Kidney (tissue), 14 donors: ENCODE results near the gene STIM2. TPM values are rescaled to one million over a fixed set of nuclear protein-coding genes. Genes with fewer than 3 reads are reported as not detected.

Experiments
- DNase-seq, 5 donors: peaks; one replicate each; pipeline ENCODE4 v3.0.0-alpha.2; 2013 to 2020
- FAIRE-seq: peaks from 2 replicates; lab custom pipeline; 2012; peaks lifted over from hg19 to GRCh38; lab: Jason Lieb, UNC
- H3K27ac ChIP-seq, 2 donors: one replicate each; pipeline ENCODE4 v1.7.0; 2013; ENCODE audit warnings: low read depth in 2 of 2, low read length in 2 of 2, inconsistent platforms in 1 of 2
- H3K27me3 ChIP-seq: one replicate; pipeline ENCODE4 v1.7.1; 2013; ENCODE audit warnings: low read length, inconsistent platforms; ENCODE audit not compliant: control insufficient read depth, insufficient read depth
- H3K36me3 ChIP-seq, 3 donors: one replicate each; pipeline versions ENCODE4 v1.7.0 to v1.7.1; 2013; ENCODE audit warnings: low read length in 3 of 3, control low read depth in 1 of 3, inconsistent platforms in 1 of 3; ENCODE audit not compliant: insufficient read depth in 3 of 3, control insufficient read depth in 2 of 3
- H3K4me1 ChIP-seq, 3 donors: one replicate each; pipeline versions ENCODE4 v1.7.0 to v1.7.1; 2013; ENCODE audit warnings: low read length in 3 of 3, inconsistent platforms in 1 of 3, low read depth in 1 of 3; ENCODE audit not compliant: control insufficient read depth in 2 of 3, insufficient read depth in 2 of 3
- H3K4me3 ChIP-seq, 3 donors: one replicate each; pipeline versions ENCODE4 v1.7.0 to v1.8.1; 2013; ENCODE audit warnings: low read length in 3 of 3, control low read depth in 1 of 3, inconsistent platforms in 1 of 3
- H3K9ac ChIP-seq, 3 donors: one replicate each; pipeline versions ENCODE4 v1.7.0 to v1.7.1; 2013; ENCODE audit warnings: low read length in 3 of 3, control low read depth in 1 of 3, inconsistent platforms in 1 of 3
- H3K9me3 ChIP-seq, 3 donors: one replicate each; pipeline versions ENCODE4 v1.7.0 to v1.7.1; 2013; ENCODE audit warnings: low read length in 3 of 3, control low read depth in 1 of 3, inconsistent platforms in 1 of 3; ENCODE audit not compliant: control insufficient read depth in 2 of 3, insufficient read depth in 1 of 3
- intact Hi-C: fragments of 100-400 bp; cut with DNase I; formaldehyde crosslinking; loops from one replicate; pipeline ENCODE4 v1.11.1; 2022
- polyA plus RNA-seq: library from polyadenylated mRNA; stranded (reverse); fragments of 350-450 nt; fragmentation: Illumina TruSeq; extraction: RNeasy Lipid Tissue Mini Kit (QIAGEN cat#74804); gene quantifications from one replicate; pipeline ENCODE4 v1.2.3, GENCODE V29; 2014; ENCODE audit warnings: low read depth, low replicate concordance; ENCODE audit not compliant: insufficient read depth
- total RNA-seq: library from RNA; stranded (reverse); fragmentation: NEBNext Ultra II Directional; extraction: Animal tissue kit (Norgen Biotek cat#: 25700); gene quantifications from one replicate; pipeline ENCODE4 v1.2.1, GENCODE V29; 2021
- TF ChIP-seq, protein P1 (sequence below): IDR thresholded peaks from 3 replicates; pipeline ENCODE4 v1.5.1; 2012; ENCODE audit warnings: mild to moderate bottlenecking, moderate library complexity, borderline replicate concordance; ENCODE audit not compliant: insufficient read depth; ENCODE audit errors: extremely low read depth
- donor health status: control.
- donor health status: control.
- donor health status: control.
- donor health status: control.
- donor health status: control.
- donor health status: DM: yes; HTN: yes; CAD: no.
- donor health status: Normal renal cell carcinoma (clear cell type).

Gene STIM2
- total and polyA plus RNA-seq, 2 donors from 2014 or later: 27.8 to 38.9 TPM

DNA sequence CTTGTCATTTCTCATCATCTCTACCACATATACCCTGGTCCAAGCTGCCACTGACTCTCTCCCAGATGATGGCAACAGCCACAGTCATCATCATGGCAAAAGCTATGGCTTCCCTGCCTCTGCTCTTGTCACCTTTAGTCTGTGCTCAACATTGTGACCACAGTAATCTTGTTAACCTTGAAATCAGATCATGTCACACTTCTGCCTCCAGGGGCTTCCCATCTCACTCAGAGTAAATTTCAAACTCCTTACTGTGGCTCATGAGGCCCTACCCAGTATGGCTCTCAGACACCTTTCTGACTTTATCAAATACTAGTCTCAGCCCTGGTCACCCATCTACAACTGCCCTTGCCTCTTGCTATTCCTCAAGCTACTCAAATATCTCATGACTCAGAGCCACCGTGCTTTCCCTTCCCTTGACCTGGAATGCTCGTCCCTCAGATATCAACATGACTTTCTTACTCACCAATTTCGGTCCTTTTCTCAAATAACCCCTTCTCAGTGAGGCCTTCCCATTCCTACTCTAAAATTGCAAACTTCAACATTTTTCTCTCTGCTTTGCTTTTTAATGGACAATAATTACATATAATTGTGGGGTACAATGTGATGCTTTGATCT, 41.1 kb upstream of the STIM2 start:
- TF ChIP-seq, protein P1, sequence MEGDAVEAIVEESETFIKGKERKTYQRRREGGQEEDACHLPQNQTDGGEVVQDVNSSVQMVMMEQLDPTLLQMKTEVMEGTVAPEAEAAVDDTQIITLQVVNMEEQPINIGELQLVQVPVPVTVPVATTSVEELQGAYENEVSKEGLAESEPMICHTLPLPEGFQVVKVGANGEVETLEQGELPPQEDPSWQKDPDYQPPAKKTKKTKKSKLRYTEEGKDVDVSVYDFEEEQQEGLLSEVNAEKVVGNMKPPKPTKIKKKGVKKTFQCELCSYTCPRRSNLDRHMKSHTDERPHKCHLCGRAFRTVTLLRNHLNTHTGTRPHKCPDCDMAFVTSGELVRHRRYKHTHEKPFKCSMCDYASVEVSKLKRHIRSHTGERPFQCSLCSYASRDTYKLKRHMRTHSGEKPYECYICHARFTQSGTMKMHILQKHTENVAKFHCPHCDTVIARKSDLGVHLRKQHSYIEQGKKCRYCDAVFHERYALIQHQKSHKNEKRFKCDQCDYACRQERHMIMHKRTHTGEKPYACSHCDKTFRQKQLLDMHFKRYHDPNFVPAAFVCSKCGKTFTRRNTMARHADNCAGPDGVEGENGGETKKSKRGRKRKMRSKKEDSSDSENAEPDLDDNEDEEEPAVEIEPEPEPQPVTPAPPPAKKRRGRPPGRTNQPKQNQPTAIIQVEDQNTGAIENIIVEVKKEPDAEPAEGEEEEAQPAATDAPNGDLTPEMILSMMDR: no peak
- Histone ChIP-seq H3K36me3 (no peaks in the 10 kb centered on the region), H3K4me3 (no peak overlapping the region), H3K9me3 (no peaks in the 10 kb centered on the region), H3K9ac (no peak overlapping the region), H3K4me1 (no peaks in the 10 kb centered on the region), H3K27me3 (no peaks in the 10 kb centered on the region), H3K27ac (no peak overlapping the region)
- FAIRE-seq (no peak), DNase-seq (no peak)
- intact Hi-C loops: no loop called here

DNA sequence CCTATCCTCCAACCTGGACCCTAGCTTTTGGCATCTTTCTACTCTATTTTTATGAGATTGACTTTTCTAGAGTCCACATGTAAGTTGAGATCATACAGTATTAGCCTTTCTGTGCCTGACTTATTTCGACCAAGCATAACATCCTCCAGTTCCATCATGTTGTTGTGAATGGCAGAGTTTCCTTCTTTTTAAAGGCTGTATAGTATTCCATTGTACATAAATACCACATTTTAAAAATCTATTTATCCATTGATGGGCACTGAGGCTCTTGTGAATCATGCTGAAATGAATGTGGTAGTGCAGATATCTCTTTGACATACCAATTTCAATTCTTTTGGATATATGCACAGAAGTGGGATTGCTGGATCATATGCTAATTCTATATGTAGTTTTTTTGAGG, 40.3 kb upstream of the STIM2 start:
- Histone ChIP-seq H3K4me1 (no peaks in the 10 kb centered on the region), H3K36me3 (no peaks in the 10 kb centered on the region), H3K9me3 (no peaks in the 10 kb centered on the region), H3K27me3 (no peaks in the 10 kb centered on the region), H3K9ac (no peak overlapping the region), H3K27ac (no peak overlapping the region), H3K4me3 (no peak overlapping the region)
- TF ChIP-seq, protein P1: no peak
- no peak for FAIRE-seq
- DNase-seq: no peak
- intact Hi-C loops: no loop called here

DNA sequence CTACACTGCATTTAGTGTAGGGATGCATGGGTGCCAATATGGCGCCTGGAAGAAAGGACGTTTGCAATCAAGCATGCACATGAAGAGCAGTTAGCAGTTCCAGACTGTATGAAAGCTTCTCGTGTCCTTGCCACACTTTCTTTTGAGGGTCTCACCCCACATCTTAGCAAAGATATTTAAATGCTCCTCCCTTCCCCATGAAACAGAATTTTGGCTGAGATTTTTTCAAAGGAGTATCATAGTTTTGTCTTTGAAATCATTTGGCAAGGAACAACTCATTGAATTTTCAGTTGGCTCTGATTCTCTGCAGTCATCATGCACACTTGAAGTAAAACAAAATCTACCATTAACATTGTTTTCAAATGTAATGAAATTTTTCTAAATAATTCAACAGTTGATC, 39.6 kb upstream of the STIM2 start:
- no peak overlapping the region for H3K27ac ChIP-seq
- no peak overlapping the region for H3K4me3 ChIP-seq
- DNase-seq (no peak), FAIRE-seq (no peak)
- no peaks in the 10 kb centered on the region for H3K27me3 ChIP-seq
- TF ChIP-seq, protein P1: no peak
- no peak overlapping the region for H3K9ac ChIP-seq
- no peaks in the 10 kb centered on the region for H3K36me3 ChIP-seq
- no peaks in the 10 kb centered on the region for H3K9me3 ChIP-seq
- intact Hi-C loops: no loop called here
- no peaks in the 10 kb centered on the region for H3K4me1 ChIP-seq
